ENCODE measurements around the gene BAD.

BAD gene

GRCh38 chr11:64244107-64244506 lies 40.4 kb downstream of the BAD start:
- no peak for DNase-seq (ENCODE audit: low read depth in 2 of 2)

DNA sequence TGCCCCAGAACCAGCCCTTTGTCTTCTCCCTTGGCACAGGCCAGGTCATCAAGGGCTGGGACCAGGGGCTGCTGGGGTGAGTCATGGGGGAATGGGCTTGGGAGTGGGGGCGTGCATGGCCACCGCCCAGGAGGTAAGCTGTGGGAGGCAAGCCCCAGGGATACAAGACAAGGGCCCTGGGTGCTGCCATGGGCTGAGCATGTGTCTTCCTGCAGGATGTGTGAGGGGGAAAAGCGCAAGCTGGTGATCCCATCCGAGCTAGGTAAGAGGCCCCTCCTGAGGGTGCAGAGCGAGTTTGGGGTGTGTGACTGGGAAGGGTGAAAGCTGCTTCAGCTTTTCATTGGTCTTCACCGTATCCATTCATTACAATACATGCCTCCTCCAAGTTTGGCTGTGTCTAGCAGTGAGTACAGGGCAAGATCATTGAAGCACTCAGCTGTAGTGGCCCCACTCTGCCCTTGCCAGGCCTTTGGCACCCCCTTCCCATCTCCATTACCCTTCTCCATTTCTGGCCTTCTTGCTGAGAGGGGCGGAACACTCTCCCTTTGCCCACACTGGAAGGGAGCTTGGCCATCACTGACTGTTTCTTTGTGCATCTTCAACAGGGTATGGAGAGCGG lies 41.1 kb downstream of the BAD start:
- DNase-seq (ENCODE audit: low read depth in 2 of 2), result no peak

- DNase-seq (ENCODE audit: low read depth in 2 of 2), result peak in 1 of 2 experiments; percentile 98
These were observed 42.7 kb downstream of the BAD start for GRCh38 chr11:64241491-64242374.

DNA sequence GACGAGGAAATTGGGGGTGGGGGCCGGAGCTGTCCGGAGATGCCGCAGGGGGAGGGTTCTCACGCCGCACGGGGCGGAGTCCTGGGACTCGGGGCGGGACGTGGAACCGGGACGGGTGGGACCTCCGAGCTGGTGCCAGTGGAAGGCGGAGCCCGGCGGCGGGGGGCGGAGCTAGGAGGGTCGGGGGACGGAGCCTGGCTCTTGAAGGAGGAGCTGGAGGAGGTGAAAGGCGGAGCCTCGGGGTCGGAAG lies 43.3 kb downstream of the BAD start:
- DNase-seq (ENCODE audit: low read depth in 2 of 2), result peak in 1 of 2 experiments; percentile 98

GRCh38 chr11:64240435-64241240 lies 43.8 kb downstream of the BAD start, which contains the start of gene FKBP2:
FKBP2 (plus strand) TSS chr11:64241095; CDS start chr11:64242388, 1,293 bp downstream.
- DNase-seq (ENCODE audit: low read depth in 2 of 2), result peak; percentile 93 to 94

GRCh38 chr11:64239662-64240434 lies 44.6 kb downstream of the BAD start:
- DNase-seq (ENCODE audit: low read depth in 2 of 2), result no peak

DNA sequence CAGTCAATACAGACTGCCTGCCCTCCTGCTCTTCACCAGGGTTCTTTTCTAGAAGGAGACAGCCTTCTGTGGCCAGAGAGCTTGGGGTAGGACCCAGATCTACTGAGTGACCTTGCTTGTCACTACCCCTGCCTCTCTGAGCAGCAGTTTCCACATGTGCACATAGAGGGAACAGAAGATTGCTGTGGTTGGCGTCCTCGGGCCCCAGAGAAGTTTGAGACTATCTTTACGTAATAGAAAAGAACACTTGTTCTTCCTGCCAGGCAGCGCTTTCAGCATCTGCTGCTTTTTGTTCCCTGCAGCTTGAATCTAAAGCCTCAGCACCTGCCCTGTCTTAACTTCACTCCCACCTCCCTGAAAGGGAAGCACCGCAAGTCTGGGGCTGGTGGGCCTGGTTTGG lies 45.5 kb downstream of the BAD start:
- no peak for DNase-seq (ENCODE audit: low read depth in 2 of 2)

DNA sequence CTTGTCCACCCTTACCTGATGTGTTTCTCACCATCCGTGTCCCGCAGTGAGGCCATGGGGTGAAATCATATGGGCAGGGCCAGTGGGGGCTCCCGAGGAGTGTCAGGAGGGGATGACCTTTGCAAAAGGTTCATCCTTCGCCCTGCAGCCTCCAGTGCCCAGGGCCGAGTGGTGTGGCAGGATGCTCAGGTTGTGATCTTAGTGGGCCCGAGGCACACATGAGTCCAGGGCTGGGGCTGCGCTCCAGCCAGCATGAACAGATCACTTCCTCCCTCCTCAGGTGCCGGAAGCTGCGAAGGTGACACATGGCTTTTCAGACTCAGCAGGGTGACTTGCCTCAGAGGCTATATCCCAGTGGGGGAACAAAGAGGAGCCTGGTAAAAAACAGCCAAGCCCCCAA lies 46.4 kb downstream of the BAD start:
- no peak for DNase-seq (ENCODE audit: low read depth in 2 of 2)

- no peak for DNase-seq (ENCODE audit: low read depth in 2 of 2)
These were observed 46.9 kb downstream of the BAD start for GRCh38 chr11:64237484-64237951.

- DNase-seq (ENCODE audit: low read depth in 2 of 2), result no peak
These were observed 48.9 kb downstream of the BAD start for GRCh38 chr11:64235437-64236161.

DNA sequence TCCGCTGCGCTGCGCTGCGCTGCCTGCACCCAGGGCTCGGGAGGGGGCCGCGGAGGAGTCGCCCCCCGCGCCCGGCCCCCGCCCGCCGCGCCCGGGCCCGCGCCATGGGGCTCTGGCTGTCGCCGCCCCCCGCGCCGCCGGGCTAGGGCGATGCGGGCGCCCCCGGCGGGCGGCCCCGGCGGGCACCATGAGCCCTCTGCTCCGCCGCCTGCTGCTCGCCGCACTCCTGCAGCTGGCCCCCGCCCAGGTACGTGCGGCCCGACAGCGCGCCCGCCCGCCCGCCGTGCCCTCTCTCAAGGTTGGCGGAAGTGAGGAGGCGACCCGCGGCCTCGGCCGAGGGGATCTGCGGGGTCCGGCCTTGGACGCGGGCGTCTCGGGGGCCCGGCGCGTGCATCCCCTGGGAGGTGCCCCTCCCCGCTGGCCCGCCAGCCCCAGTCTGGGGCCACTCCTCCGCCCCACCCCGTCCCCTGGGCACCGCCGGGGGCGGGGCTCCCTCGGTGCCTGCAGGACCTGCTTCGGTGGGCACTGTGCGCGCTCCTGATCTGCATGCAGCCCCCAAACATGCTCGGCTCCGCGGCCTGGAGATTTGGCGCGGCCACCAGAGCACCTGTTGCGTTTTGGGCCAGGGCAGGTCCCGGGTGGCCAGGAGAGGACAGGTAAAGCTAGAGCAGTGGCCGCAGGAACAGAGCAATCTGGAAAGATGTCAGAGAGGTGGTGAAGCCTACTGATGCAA lies 49.7 kb downstream of the BAD start:
- no peak for DNase-seq (ENCODE audit: low read depth in 2 of 2)

- DNase-seq (ENCODE audit: low read depth in 2 of 2), result no peak
These were observed 50.4 kb downstream of the BAD start, which contains the start of gene VEGFB for GRCh38 chr11:64233913-64234586. VEGFB (plus strand) TSS chr11:64234584; CDS start chr11:64234834, 250 bp downstream.

DNA sequence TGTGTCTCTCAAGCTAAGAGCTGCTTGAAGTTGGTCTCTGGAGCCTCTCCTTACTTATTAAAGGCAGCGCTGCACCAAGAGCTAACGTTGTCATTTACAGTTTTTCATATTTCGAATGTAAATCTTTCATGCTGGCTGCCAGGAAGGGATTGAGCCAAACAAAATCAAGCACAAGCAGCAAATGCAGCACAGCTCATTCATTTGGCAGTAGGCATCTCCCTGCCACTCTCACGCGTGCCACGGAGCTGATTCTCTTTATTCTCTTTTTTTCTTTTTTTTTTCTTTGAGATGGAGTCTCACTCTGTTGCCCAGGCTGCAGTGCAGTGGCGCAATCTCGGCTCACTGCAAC lies 51.5 kb downstream of the BAD start:
- no peak for DNase-seq (ENCODE audit: low read depth in 2 of 2)

DNA sequence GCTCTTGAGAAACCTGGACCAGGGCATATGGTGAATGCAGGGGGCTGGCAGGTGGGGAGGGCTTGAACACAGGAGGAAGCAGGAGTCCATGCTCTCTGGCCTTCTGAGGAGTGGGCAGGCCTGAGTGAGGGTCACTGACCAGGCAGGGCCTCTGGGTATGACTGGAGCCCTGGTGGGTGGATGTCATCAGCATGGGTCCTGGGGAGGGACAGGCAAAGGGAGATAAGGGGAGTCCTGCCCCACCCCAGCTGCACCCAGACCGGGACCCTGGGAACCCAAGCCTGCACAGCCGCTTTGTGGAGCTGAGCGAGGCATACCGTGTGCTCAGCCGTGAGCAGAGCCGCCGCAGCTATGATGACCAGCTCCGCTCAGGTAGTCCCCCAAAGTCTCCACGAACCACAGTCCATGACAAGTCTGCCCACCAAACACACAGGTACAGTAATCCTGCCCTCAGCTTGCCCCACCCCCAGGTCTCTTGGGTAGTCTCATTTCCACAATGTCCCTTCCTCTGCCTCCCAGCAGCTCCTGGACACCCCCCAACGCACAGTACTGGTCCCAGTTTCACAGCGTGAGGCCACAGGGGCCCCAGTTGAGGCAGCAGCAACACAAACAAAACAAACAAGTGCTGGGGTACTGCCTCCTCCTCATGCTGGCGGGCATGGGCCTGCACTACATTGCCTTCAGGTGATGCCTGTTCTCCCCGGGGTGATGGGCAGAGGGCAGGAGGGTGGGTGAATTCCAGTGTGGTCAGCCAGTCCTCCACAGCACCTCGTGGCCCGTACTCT lies 52.1 kb downstream of the BAD start:
- DNase-seq (ENCODE audit: low read depth in 2 of 2), result no peak

DNA sequence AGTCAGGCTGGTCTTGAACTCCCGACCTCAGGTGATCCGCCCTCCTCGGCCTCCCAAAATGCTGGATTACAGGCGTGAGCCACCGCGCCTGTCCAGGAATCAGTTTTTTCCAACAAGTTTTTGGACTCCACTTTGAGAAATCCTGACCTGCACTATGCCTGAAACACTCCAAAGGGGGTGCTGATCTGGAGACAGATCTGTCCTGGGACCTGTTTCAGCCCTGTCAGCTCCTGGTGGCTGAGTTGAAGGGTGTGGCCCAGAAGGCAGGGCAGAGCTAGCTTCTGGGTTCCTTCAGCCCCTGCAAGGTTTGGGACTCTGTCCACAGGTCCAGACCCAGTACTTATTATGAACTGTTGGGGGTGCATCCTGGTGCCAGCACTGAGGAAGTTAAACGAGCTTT lies 52.9 kb downstream of the BAD start:
- no peak for DNase-seq (ENCODE audit: low read depth in 2 of 2)

DNA sequence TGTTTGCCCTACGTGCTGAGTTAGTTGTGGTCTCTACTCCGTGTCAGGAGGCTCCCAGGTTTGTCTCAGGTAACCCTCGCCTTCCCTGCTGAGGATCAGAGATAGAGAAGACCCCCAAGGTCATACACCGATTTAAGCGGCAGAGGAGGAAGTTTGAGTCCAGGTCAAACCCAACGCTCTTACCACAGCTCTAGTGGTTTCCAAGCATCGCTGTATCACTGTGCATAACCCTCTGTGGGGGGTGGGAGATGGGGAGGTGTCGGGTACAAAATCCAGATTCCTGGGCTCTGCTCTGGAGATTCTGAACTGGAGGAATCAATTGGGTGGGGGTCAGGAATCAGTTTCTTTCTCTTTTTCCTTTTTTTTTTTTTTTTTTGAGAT lies 53.5 kb downstream of the BAD start:
- no peak for DNase-seq (ENCODE audit: low read depth in 2 of 2)

DNA sequence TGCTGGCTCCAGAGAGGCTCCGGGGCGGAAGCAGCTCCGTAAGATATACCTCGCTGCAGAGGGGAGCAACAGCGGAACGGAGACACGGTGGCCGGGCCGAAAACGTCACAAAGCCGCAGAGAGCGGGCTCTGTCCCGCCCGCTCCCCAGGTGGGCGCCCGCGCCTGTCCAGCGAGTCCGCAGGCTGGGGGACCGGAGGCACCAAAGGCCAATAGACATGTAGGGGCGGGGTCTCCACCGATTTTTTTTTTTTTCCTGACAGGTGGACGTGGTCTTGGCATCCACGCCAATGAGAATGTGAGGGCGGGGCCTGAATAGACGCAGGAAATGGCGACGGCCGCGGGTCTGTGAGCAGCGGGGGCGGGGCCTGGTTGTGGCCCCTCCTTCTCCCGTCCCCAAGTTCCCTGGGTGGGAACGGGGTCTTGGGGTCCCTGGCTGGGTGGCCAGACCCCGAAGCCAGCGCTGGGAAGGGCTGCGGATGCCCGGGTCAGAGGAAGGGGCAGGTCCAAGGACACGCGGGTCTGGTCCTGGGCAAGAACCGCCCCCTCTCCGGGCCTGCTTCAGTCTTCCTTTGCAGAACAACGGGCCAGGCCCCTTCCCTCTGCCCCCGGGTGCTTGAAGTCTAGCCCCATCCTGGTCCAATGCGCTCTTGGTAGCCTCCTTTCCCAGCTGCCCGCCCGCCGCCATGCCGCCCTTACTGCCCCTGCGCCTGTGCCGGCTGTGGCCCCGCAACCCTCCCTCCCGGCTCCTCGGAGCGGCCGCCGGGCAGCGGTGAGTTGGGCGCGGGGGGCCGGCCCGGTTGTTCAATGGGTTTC lies 54.1 kb downstream of the BAD start, which contains the start of gene DNAJC4:
DNAJC4 (plus strand) TSS at position 378 of the 814 bp plus-strand sequence; CDS start at position 685, 307 bp downstream.
- DNase-seq (ENCODE audit: low read depth in 2 of 2), result peak; percentile 56 to 67

GRCh38 chr11:64229744-64230170 lies 54.7 kb downstream of the BAD start:
- DNase-seq (ENCODE audit: low read depth in 2 of 2), result no peak
